Karpas-422 (cell line): ENCODE results near the gene RIN1. TPM values are rescaled to one million over a fixed set of nuclear protein-coding genes. Genes with fewer than 3 reads are reported as not detected.
A peak's percentile ranks its signal among the peaks of the same experiment; 100 is the strongest.

Experiments
- DNase-seq: peaks from one replicate; pipeline ENCODE4 v3.0.0-alpha.2; 2015
- H2AFZ ChIP-seq: fragments of 200-600 bp; sonication (generic); 2 replicates; pipeline ENCODE4 v1.6.1; 2014; ENCODE audit warnings: antibody characterized with exemption, low read length, mixed read lengths
- H3K27ac ChIP-seq: fragments of 200-600 bp; sonication (generic); 2 replicates; pipeline ENCODE4 v1.5.1; 2014; ENCODE audit warnings: mild to moderate bottlenecking, low read length, moderate library complexity
- H3K27me3 ChIP-seq: fragments of 200-600 bp; sonication (generic); 2 replicates; pipeline ENCODE4 v1.6.1; 2014; ENCODE audit warnings: low read length, mixed read lengths
- H3K36me3 ChIP-seq: fragments of 200-600 bp; sonication (generic); 2 replicates; pipeline ENCODE4 v1.6.1; 2014; ENCODE audit warnings: low read length, mixed read lengths; ENCODE audit not compliant: insufficient read depth
- H3K4me1 ChIP-seq: fragments of 200-600 bp; sonication (generic); 2 replicates; pipeline ENCODE4 v1.6.1; 2014; ENCODE audit warnings: mild to moderate bottlenecking, low read length, mixed read lengths
- H3K4me2 ChIP-seq: fragments of 200-600 bp; sonication (generic); 2 replicates; pipeline ENCODE4 v1.6.1; 2014; ENCODE audit warnings: low read length, low read depth, mild to moderate bottlenecking; ENCODE audit not compliant: poor library complexity, severe bottlenecking
- H3K4me3 ChIP-seq: fragments of 200-600 bp; sonication (generic); 2 replicates; pipeline ENCODE4 v1.5.1; 2014; ENCODE audit warnings: mild to moderate bottlenecking, antibody characterized with exemption, low read length, mixed read lengths
- H3K79me2 ChIP-seq: fragments of 200-600 bp; sonication (generic); 2 replicates; pipeline ENCODE4 v1.6.1; 2014; ENCODE audit warnings: mild to moderate bottlenecking, low read length, mixed read lengths
- H3K9ac ChIP-seq: fragments of 200-600 bp; sonication (generic); 2 replicates; pipeline ENCODE4 v1.6.0; 2014; ENCODE audit warnings: low read length
- H3K9me2 ChIP-seq: fragments of 200-600 bp; sonication (generic), shearing (Covaris generic); replicated peaks from 2 replicates; pipeline ENCODE4 v1.6.0; 2014; ENCODE audit warnings: mild to moderate bottlenecking, low read length, moderate library complexity; ENCODE audit not compliant: insufficient read depth
- H3K9me3 ChIP-seq: fragments of 300-700, 200-600 bp; sonication (generic); 2 replicates; pipeline ENCODE4 v1.6.1; 2014; ENCODE audit warnings: low read length, mixed read lengths
- H4K20me1 ChIP-seq: fragments of 200-600 bp; sonication (generic); 2 replicates; pipeline ENCODE4 v1.6.1; 2014; ENCODE audit warnings: mild to moderate bottlenecking, antibody characterized with exemption, low read length, low read depth; ENCODE audit not compliant: insufficient read depth
- total RNA-seq: library from RNA; depleted of rRNA; stranded (reverse); fragments of >200 nt; shearing (Covaris generic); gene quantifications from 2 replicates; pipeline ENCODE4 v1.2.3, GENCODE V29; 2014; ENCODE audit warnings: low replicate concordance

Gene RIN1
- total RNA-seq, 1 experiment from 2014 or later: 0.78 TPM

DNA sequence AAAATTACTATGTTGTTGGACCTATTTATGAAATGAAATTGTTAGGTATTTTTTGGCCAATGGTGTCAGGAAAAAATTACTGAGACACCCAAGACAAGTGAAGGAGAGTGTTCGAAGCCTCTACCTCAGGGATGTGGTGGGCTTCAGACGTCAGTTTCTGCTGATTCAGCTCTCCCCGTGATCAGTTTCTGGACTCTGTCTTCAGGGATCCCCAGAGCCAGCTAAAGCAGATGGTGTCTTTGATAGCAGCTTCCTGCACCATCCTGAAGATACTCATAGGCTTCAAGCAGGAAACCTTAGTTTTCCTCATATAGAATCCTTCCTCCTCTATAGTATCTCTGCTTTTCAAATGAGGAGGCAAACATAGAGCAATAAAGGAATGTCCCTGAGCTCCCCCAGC, 26.8 kb downstream of the RIN1 start:
- H3K9me3 ChIP-seq: no peaks in the 10 kb centered on the region
- H3K4me2 ChIP-seq: no peak overlapping the region
- H3K4me3 ChIP-seq: no peak overlapping the region
- H3K9ac ChIP-seq: no peak overlapping the region
- H3K27ac ChIP-seq: no peak overlapping the region
- no peaks in the 10 kb centered on the region for H3K36me3 ChIP-seq
- H3K4me1 ChIP-seq: peaks cover 24% of the 10 kb centered on the region
- no peaks in the 10 kb centered on the region for H3K79me2 ChIP-seq
- DNase-seq: no peak
- H3K27me3 ChIP-seq: no peaks in the 10 kb centered on the region
- H3K9me2 ChIP-seq: no peaks in the 10 kb centered on the region
- H4K20me1 ChIP-seq: no peaks in the 10 kb centered on the region
- no peak overlapping the region for H2AFZ ChIP-seq

DNA sequence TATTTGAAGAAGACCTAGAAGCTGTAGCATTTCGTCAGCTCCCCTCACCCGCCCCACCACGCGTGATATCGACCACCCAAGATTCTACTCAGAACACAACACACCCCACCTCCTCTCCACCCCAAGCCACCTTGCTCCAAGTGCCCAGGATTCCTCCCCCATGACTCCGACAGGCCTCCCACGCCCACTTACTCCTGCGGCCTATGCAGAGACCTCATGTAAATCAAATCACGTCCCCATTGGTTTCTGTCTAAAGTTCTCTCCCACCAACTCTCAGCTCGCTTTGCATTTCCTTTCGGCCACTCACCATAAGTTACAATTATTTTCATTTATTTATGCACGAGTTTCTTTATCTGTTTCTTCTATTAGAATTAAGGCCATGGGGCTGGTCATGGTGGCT, 33.6 kb downstream of the RIN1 start:
- Histone ChIP-seq H4K20me1 (no peaks in the 10 kb centered on the region), H3K9me2 (no peaks in the 10 kb centered on the region), H3K9ac (no peak overlapping the region), H3K27me3 (no peaks in the 10 kb centered on the region), H3K4me3 (no peak overlapping the region), H3K27ac (no peak overlapping the region), H3K9me3 (no peaks in the 10 kb centered on the region), H3K4me2 (no peak overlapping the region), H2AFZ (no peak overlapping the region), H3K36me3 (no peaks in the 10 kb centered on the region), H3K4me1 (peaks cover 5% of the 10 kb centered on the region), H3K79me2 (no peaks in the 10 kb centered on the region)
- DNase-seq: peak; percentile 55

DNA sequence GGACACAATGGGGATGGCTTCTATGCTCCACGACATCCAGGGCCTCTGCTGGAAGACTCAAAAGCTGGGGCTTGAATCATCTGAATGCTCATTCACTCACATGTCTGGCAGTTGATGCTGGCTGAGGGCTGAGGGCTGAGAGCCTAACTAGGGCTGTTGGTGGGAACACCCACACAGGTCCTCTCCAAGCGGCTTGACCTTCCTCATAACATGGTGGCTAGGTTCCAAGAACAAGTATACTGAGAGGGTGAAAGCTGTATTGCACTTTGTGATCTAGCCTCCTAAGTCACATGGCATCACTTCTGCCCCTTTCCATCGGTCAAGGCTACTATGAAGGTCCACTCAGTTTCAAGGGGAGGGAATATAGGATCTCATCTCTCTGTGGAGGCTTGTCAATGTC, 37.0 kb downstream of the RIN1 start:
- no peaks in the 10 kb centered on the region for H3K27me3 ChIP-seq
- no peaks in the 10 kb centered on the region for H3K36me3 ChIP-seq
- no peak overlapping the region for H3K4me3 ChIP-seq
- H3K4me1 ChIP-seq: peaks cover 5% of the 10 kb centered on the region
- no peaks in the 10 kb centered on the region for H4K20me1 ChIP-seq
- no peak for DNase-seq
- no peaks in the 10 kb centered on the region for H3K79me2 ChIP-seq
- H3K27ac ChIP-seq: no peak overlapping the region
- no peak overlapping the region for H2AFZ ChIP-seq
- no peaks in the 10 kb centered on the region for H3K9me2 ChIP-seq
- no peaks in the 10 kb centered on the region for H3K9me3 ChIP-seq
- H3K4me2 ChIP-seq: no peak overlapping the region
- H3K9ac ChIP-seq: no peak overlapping the region

DNA sequence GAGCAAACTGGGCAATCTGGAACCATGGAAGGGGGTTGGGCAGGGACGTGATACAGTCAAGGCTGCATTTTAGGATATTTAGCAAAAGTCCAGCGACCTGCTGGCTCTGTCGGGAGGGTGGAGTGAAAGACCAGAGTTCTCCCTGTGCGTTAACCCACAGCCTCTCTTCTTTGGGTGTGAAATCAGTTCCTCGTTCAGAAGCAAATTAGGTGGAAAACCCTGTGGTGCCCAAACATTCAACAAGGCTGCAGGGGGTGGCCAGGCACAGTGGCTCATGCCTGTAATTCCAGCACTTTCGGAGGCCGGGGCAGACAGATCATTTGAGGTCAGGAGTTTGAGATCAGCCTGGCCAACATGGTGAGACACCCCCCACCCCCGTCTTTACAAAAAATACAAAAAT, 38.6 kb downstream of the RIN1 start:
- H3K27ac ChIP-seq: no peak overlapping the region
- H3K79me2 ChIP-seq: no peaks in the 10 kb centered on the region
- no peaks in the 10 kb centered on the region for H3K9me3 ChIP-seq
- no peak overlapping the region for H2AFZ ChIP-seq
- DNase-seq: no peak
- H3K4me1 ChIP-seq: peaks cover 2% of the 10 kb centered on the region
- H3K36me3 ChIP-seq: no peaks in the 10 kb centered on the region
- H3K9me2 ChIP-seq: no peaks in the 10 kb centered on the region
- H4K20me1 ChIP-seq: no peaks in the 10 kb centered on the region
- no peaks in the 10 kb centered on the region for H3K27me3 ChIP-seq
- H3K4me2 ChIP-seq: no peak overlapping the region
- H3K4me3 ChIP-seq: no peak overlapping the region
- no peak overlapping the region for H3K9ac ChIP-seq

DNA sequence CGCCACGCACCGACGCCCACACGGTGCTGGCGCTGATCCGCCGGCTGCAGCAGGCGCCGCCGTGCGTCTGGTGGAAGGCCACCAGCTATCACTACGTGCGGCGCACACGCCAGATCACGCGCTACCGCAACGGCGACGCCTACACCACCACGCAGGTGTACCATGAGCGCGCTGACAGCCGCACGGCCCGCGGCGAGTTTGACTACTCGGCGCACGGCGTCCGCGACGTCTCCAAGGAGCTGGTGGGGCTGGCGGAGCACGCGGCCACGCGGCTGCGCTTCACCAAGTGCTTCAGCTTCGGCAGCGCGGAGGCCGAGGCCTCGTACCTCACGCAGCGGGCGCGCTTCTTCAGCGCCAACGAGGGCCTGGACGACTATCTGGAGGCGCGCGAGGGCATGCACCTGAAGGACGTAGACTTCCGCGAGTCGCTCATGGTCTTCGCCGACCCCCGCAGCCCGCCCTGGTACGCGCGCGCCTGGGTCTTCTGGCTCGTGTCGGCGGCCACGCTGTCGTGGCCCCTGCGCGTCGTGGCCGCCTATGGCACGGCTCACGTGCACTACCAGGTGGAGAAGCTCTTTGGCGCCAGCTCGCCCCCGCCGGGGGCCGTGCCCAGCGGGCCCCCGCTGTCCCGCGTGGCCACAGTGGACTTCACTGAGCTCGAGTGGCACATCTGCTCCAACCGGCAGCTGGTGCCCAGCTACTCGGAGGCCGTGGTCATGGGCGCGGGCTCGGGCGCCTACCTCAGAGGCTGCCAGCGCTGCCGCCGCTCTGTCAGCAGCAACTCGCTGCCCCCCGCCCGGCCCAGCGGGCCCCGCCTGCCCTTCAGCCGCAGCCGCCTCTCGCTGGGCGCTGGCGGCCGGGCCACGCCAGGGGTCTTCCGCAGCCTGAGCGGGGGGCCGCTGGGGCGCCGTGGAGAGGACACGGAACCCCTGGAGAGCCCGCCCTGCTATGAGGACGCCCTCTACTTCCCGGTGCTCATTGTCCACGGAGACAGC, 41.3 kb downstream of the RIN1 start:
- no peak overlapping the region for H2AFZ ChIP-seq
- no peaks in the 10 kb centered on the region for H3K36me3 ChIP-seq
- no peaks in the 10 kb centered on the region for H3K27me3 ChIP-seq
- H4K20me1 ChIP-seq: no peaks in the 10 kb centered on the region
- no peak overlapping the region for H3K4me2 ChIP-seq
- peaks cover 7% of the 10 kb centered on the region for H3K4me1 ChIP-seq
- no peaks in the 10 kb centered on the region for H3K9me2 ChIP-seq
- DNase-seq: no peak
- no peak overlapping the region for H3K27ac ChIP-seq
- H3K9ac ChIP-seq: no peak overlapping the region
- no peaks in the 10 kb centered on the region for H3K79me2 ChIP-seq
- H3K9me3 ChIP-seq: no peaks in the 10 kb centered on the region
- no peak overlapping the region for H3K4me3 ChIP-seq

DNA sequence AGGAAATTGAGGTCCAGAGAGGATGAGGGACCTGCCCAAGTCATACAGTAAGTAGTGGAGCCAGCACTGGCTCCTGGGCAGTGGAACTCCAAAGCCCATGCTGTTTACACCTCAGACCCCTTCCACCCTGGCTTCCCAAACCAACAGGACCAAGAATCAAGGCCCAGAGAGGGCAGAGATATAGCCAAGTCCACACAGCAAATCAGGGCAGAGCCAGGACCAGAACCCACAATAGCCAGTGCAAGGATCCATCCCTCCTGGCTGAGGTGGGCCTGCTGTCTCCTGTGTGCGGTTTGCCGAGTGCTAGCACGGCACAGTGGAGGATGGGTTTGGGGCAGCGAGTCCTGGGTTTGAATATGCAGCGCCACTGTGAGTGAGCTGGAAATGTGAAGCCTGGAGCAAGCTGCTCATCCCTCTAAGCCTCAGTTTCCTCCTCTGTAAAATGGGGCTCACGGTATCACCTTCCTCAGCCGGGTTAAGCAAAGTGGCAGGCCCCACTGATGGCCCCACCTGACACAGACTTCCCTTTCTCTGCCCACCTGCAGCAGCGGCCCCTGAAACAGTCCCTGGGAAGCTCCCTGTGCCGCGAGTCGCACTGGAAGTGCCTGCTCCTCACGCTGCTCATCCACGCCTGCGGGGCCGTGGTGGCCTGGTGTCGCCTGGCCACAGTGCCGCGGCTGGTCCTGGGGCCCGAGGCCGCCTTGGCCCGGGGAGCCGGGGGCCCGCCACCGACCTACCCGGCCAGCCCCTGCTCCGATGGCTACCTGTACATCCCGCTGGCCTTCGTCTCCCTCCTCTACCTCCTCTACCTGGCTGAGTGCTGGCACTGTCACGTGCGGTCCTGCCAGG, 42.2 kb downstream of the RIN1 start:
- no peaks in the 10 kb centered on the region for H4K20me1 ChIP-seq
- DNase-seq: no peak
- no peaks in the 10 kb centered on the region for H3K79me2 ChIP-seq
- H3K4me2 ChIP-seq: no peak overlapping the region
- no peak overlapping the region for H2AFZ ChIP-seq
- no peak overlapping the region for H3K27ac ChIP-seq
- H3K36me3 ChIP-seq: no peaks in the 10 kb centered on the region
- no peaks in the 10 kb centered on the region for H3K9me3 ChIP-seq
- no peak overlapping the region for H3K9ac ChIP-seq
- no peaks in the 10 kb centered on the region for H3K27me3 ChIP-seq
- no peak overlapping the region for H3K4me3 ChIP-seq
- H3K4me1 ChIP-seq: peaks cover 11% of the 10 kb centered on the region
- H3K9me2 ChIP-seq: no peaks in the 10 kb centered on the region

DNA sequence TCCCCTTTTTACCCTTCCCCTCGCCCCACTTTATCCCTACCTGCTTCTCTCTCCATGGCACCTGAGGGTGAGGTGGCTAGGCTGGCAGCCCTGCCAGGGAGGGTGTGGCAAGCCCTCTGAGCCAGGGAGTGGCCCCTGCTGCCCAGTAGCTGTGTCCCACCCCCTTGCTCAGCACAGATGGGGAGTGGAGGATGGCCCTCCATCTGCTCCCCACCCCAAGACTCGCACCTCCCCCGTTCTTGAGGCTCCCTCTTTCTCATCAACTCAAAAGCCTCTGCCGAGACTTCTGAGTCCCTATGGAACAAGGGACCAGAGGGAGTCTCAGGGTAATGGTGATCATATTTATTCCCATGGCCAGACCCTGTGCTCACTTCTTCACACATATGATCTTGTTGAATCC, 42.9 kb downstream of the RIN1 start:
- H3K27me3 ChIP-seq: no peaks in the 10 kb centered on the region
- no peaks in the 10 kb centered on the region for H4K20me1 ChIP-seq
- no peak overlapping the region for H2AFZ ChIP-seq
- H3K4me1 ChIP-seq: peaks cover 11% of the 10 kb centered on the region
- H3K9me3 ChIP-seq: no peaks in the 10 kb centered on the region
- H3K9ac ChIP-seq: no peak overlapping the region
- DNase-seq: no peak
- H3K27ac ChIP-seq: no peak overlapping the region
- no peaks in the 10 kb centered on the region for H3K36me3 ChIP-seq
- H3K4me2 ChIP-seq: no peak overlapping the region
- peaks cover 4% of the 10 kb centered on the region for H3K79me2 ChIP-seq
- no peak overlapping the region for H3K4me3 ChIP-seq
- H3K9me2 ChIP-seq: no peaks in the 10 kb centered on the region
